Hematopoietic multipotent progenitor cell treated with erythropoietin and hydrocortisone succinate and interleukin-3 and kit ligand, for 4 days (in vitro differentiated cells): ENCODE data around the gene PCSK2.

Source experiments
- DNase-seq: peaks from one replicate; pipeline ENCODE4 v3.0.0-alpha.2; 2015

The PCSK2 gene

GRCh38 chr20:17406051-17406590, 179.3 kb downstream of the PCSK2 start:
- no peak for DNase-seq

- DNase-seq, result peak; percentile 3
These were observed 180.7 kb downstream of the PCSK2 start for GRCh38 chr20:17407550-17407949.

GRCh38 chr20:17417225-17417624, 190.4 kb downstream of the PCSK2 start:
- DNase-seq, result no peak

GRCh38 chr20:17418737-17419136, 191.9 kb downstream of the PCSK2 start:
- DNase-seq, result no peak

GRCh38 chr20:17419479-17420041, 192.7 kb downstream of the PCSK2 start:
- no peak for DNase-seq

GRCh38 chr20:17421493-17421892, 194.7 kb downstream of the PCSK2 start:
- DNase-seq, result no peak

GRCh38 chr20:17423782-17424181, 196.9 kb downstream of the PCSK2 start:
- no peak for DNase-seq

- no peak for DNase-seq
These were observed 200.8 kb downstream of the PCSK2 start for GRCh38 chr20:17427638-17428037.

- no peak for DNase-seq
These were observed 203.5 kb downstream of the PCSK2 start for GRCh38 chr20:17430125-17430950.

- DNase-seq, result peak; percentile 71
These were observed 205.0 kb downstream of the PCSK2 start for GRCh38 chr20:17431621-17432364.

GRCh38 chr20:17436664-17437063, 209.8 kb downstream of the PCSK2 start:
- DNase-seq, result no peak

- DNase-seq, result peak; percentile 35
These were observed 210.4 kb downstream of the PCSK2 start for GRCh38 chr20:17437251-17437650.

GRCh38 chr20:17438436-17439039, 211.7 kb downstream of the PCSK2 start:
- peak; percentile 14 for DNase-seq

GRCh38 chr20:17439616-17440296, 212.9 kb downstream of the PCSK2 start:
- no peak for DNase-seq

- DNase-seq, result no peak
These were observed 214.9 kb downstream of the PCSK2 start for GRCh38 chr20:17441745-17442144.

- DNase-seq, result peak; percentile 27
These were observed 215.7 kb downstream of the PCSK2 start for GRCh38 chr20:17442588-17442987.

GRCh38 chr20:17443131-17443858, 216.5 kb downstream of the PCSK2 start:
- DNase-seq, result no peak

GRCh38 chr20:17444091-17444490, 217.3 kb downstream of the PCSK2 start:
- DNase-seq, result no peak

GRCh38 chr20:17445543-17445942, 218.7 kb downstream of the PCSK2 start:
- no peak for DNase-seq

GRCh38 chr20:17446171-17446570, 219.3 kb downstream of the PCSK2 start:
- no peak for DNase-seq

GRCh38 chr20:17448071-17448470, 221.2 kb downstream of the PCSK2 start:
- no peak for DNase-seq

GRCh38 chr20:17449031-17449430, 222.2 kb downstream of the PCSK2 start:
- no peak for DNase-seq
